Pons (tissue), 1 donor: ENCODE data around the gene PDIA5.
"Not testable (repeated sequence)": the region's sequence is repeated elsewhere in the genome, so short reads cannot be mapped to it uniquely, and the experiment has no call there.

ENCODE experiments used
- DNase-seq: peaks from one replicate; pipeline ENCODE4 v3.0.0-alpha.2; 2016; ENCODE audit warnings: low spot score

The PDIA5 gene

DNA sequence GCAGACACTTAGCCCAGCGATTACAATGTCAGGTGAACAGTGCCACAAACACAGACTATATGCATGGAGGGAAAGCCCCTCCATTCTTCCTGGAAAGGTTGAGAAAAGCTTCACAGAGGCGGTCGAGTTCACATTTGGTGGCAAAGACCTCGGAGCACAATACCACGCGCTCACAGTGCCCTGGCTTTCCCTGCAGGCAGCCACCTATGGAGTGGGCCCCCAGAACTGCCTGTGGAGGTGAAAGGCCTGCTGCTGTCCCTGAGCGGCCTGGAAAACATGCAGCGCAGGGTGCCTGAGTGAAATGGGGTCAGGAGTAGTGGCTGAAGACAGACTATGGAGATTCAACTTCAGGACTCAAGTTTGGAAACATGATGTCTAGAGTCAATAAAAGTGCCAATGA, 26.9 kb downstream of the PDIA5 start:
- no peak for DNase-seq

- DNase-seq: no peak
These were observed 27.9 kb downstream of the PDIA5 start for GRCh38 chr3:123094516-123095313.

GRCh38 chr3:123096126-123096525, 29.3 kb downstream of the PDIA5 start:
- DNase-seq: no peak

DNA sequence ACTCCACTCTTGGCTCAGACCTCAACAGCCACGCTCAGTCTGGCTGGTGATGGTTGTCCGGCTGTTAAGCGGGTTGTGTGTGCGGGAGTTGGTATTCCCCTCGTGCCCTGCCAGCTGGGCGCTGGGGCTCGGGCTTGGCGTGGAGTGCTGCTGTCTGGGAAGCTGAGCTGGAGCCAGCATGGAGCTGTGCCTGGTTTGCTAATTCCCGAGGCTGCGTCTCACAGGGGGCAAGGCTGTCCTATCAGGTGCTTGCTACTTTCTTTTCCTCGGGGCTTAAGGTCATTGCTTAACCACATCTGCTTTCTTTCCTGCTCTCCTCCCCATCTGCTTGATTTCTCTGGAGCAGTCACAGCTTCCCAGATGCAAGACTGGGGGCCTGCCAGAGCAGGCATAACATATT, 29.9 kb downstream of the PDIA5 start:
- peak; percentile 64 for DNase-seq

DNA sequence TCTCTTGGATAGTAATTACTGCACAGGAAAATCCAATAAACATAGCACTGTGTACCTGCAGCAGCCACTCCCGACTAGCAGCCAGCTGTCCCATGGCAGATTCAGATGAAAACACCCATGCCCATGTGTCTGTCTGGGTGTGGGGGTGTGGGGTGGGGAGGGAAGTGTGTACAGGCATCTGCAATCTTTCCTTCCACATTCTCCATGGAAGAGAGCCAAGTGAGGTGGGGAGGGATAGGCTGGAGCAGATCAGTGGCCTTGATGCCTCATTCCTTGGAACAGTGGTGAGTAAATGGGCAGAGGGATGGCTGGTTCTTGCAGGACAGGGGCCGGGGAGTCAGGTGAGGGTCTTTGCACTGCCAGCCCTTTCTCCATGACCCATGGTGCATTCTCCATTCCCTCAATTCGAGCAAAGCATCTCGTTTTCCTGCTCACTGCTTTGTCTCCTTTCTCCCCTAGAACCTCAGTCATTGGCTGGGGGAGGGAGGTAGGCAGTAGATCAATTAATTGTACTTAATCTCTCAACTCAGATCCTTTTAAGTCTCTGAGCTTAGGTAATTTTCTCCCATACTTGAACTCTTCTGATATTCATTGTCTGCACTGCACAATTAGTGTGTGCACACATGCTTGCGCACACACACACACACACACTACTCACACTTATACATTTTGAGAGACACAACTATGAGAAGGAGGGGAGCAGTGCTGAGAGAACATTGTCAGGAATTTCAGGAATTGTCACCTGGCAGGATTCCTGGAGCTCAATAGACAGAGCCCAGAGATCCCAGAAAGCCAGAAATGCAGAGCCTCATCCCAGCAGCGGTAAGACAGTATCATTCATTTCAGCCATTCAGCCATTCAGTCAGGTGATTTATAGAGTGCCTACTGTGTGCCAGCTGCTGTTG, 31.9 kb downstream of the PDIA5 start:
- no peak for DNase-seq

DNA sequence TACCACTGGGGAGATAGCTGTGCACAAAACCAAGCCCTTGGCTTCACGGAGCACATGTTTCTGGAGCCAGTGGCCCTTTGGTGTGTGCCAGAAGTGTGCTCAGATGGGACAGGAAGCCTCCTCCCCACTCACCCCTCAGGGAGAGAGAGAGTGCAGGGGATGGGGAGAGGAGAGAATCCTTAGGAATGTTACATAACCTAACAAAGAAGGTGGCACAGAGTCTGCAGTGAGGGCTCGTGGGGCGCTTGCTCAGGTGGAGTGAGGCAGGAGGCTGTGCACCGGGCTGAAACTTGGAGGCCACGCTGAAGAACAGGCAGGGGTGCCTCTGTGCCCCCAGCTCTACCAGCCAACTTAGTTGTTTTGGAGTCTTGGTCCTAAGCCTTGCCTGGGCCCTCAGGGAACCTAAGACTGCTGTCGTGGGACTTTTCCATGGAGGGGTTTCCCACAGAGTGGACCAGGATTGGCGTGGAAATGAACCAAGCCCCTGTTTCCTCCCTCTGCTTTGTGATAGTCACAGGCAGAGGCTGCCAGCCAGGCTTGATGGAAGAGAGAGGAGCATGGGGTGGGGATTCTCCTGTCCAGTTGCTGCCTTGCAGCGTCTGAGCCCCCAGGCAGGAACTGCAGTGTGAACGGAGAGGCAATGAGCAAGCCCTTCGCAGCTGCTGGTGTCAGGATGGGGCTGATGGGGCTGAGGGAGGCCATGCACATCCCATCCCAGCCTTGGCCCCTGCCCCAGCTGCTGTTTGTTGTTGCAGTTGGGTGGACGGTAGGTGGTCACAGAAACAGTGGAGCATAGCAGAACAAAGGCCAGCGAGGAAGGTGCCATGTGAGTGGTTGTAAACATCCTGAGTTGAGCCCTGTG, 32.7 kb downstream of the PDIA5 start:
- DNase-seq: no peak

GRCh38 chr3:123100193-123100776, 33.5 kb downstream of the PDIA5 start:
- DNase-seq: no peak

DNA sequence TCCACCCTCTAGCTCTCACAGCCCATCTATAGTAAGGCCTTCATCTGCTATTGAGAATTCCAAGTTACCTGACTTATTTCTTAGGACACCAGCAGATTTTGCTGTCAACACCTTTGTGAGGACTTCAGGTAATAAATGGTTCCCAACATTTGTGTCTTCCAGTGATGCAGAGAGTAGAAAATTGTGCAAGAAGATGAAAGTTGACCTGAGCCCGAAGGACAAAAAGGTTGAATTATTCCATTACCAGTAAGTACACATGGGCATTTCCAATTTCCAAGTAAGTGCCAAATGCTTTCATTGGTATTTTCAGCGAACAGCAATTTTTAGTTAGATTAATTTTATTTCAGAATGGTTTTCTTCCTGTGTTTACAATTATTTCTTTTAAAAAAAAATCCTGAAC, 35.4 kb downstream of the PDIA5 start:
- no peak for DNase-seq

DNA sequence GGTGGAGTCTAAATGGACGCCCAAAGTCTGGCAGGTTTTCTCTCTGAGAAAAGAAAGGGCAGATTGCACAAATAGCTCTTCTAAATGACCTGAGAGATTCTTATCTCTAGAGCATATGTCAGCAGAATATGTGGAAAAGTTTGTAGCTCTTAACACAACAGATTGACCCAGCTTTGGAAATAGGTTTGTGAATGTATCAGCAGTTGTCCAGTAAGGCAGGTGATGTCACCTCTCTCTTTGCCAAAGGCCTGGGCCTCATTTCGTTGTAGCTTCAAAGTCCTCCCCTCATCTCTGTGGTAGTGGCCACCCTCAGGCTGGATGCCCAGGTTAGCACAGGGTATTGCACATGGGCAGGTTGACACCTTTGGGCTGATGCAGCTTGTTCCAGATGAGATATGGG, 36.0 kb downstream of the PDIA5 start:
- no peak for DNase-seq

- DNase-seq: no peak
These were observed 37.7 kb downstream of the PDIA5 start for GRCh38 chr3:123104550-123104949.

DNA sequence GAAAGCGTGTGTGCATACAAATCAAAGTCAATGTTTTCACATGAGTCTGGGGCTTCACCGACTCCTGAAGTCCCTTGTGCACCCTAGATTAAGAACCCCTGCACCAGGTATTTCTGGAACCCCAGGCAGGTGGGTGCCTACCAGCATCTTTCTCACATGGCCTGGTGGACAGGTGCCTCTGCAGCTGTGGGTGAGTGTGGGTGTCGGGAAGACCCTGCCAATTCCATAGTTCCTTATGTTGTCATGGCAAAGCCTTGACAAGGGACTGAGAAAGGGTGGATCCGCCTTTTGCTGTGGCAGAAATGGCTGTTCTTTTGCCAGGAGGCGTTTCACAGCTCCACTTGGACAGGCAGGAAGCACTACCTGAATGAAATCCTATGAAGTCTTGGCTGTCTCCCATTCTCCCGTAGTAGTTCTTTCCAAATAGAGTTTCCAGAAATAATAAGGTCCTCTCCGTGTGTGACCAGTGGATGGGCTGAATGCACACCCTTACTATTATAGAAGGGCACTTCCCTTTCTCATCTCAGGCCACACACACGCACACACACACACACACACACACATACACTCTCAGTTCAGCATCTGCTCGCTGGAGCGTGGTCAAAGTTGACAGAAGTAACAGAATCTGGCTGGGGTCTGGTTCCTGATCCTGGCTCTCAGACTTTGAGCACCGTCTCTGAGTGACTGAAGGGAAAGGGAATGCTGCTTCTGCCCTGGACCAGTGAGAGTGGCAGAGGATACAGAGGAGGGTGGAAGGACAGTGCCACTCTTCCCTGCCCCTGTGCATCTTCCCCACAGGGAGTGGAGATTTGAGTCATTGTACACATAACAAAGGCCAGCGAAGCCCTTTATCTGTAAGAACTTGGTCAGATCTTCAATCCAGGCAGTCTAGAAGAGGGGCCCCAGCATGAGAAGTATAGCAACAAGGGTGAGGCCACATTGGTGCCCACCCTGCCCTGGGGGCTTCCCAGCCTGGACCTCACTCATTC, 38.7 kb downstream of the PDIA5 start:
- DNase-seq: peak; percentile 20

GRCh38 chr3:123110282-123110975, 43.6 kb downstream of the PDIA5 start:
- DNase-seq: no peak

DNA sequence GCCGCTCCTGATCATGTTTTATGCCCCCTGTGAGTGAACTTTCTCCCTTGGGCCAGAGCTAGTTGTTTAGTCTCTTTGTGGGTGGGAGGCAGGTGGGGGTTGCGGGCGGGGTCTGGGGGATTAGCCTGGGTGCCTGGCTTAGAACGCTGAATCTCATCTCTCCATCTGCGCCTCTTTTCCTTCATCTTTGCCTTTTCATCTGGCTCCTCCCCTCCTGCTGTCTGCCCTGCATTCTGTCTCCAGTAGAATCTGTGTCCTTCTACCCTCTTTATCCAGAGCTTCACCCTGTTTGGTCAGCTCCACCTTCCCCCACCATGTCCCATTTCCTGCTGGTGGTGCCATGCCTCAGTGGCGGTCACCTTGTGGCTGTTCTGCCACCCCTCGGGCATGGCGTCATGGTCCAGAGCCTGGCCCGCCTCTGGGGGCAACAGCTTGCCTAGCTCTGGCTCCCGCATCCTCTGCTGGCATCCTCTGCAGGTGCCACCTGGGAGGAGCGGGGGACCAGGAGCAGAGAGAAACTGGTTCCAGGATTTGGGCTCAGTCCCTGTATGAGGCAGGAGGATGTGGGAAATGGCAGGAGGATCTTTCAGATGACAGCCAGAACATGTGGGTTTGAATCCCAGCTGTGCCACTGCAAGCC, 44.3 kb downstream of the PDIA5 start:
- DNase-seq: no peak

DNA sequence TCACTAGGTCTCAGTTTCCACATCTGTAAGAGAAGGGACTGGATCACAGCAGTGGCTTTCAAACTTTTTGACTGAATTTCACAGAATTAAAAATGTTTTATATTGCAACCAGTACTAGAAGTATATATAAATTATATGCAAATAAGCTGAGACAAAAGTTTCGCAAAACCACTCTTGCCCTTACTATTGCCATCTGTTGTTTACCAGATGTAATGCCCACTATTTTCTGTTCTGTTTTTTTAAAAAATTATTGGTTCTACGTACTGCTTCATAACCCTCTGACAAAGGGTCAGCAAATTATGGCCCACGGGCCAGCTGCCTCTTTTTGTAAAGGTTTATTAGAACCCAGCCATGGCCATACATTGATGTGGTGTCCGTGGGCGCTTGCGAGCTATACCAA, 44.8 kb downstream of the PDIA5 start:
- DNase-seq: no peak

- DNase-seq: no peak
These were observed 45.4 kb downstream of the PDIA5 start for GRCh38 chr3:123112232-123112631.

- DNase-seq: not testable (repeated sequence)
These were observed 45.8 kb downstream of the PDIA5 start for GRCh38 chr3:123112656-123113055.

- DNase-seq: no peak
These were observed 47.1 kb downstream of the PDIA5 start for GRCh38 chr3:123113889-123114450.

DNA sequence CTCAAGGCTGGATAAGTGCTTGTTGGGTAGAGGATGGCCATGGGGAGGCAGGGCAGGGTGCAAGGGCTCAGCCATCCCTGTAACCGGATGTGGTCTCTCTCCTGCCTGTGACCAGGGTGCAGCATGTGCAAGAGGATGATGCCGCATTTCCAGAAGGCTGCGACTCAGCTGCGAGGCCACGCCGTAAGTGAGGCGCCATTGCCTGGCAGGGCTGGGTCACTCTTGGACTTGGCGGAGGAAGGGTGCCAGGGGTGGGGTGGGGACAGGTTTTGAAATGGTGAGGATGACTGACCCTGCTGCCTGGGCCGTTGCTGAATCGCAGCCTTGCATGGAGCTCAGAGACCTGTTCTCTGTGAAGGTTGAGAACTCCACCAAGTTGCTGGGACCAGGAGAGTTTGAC, 49.3 kb downstream of the PDIA5 start:
- DNase-seq: no peak

DNA sequence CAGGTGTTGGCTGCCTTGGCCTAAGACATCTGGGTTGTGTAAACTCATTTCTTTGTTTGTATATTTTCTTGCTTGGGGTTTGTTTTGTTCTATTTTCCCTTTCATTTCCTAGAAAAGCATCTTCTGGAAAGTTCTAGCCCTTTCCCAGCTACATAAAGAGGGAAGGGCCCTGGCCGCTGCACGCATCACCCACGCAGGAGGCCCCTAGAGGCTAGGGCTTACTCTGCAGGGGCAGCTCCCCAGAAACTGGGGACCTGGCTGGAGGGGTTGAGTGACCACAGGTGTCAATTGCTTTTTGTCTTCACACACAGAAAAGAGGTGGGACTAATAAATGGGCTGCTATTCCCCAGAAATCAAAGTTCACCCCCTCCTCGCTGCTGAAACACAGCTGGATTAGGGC, 52.6 kb downstream of the PDIA5 start:
- no peak for DNase-seq
